Measurements from ENCODE around the gene DGKH. TPM values are rescaled to one million over a fixed set of nuclear protein-coding genes. Genes with fewer than 3 reads are reported as not detected.
A peak's percentile ranks its signal among the peaks of the same experiment; 100 is the strongest.

Gene DGKH
- total RNA-seq, 3 donors from 2014 or later = 18.8 to 27.0 (median 26.3) TPM

DNA sequence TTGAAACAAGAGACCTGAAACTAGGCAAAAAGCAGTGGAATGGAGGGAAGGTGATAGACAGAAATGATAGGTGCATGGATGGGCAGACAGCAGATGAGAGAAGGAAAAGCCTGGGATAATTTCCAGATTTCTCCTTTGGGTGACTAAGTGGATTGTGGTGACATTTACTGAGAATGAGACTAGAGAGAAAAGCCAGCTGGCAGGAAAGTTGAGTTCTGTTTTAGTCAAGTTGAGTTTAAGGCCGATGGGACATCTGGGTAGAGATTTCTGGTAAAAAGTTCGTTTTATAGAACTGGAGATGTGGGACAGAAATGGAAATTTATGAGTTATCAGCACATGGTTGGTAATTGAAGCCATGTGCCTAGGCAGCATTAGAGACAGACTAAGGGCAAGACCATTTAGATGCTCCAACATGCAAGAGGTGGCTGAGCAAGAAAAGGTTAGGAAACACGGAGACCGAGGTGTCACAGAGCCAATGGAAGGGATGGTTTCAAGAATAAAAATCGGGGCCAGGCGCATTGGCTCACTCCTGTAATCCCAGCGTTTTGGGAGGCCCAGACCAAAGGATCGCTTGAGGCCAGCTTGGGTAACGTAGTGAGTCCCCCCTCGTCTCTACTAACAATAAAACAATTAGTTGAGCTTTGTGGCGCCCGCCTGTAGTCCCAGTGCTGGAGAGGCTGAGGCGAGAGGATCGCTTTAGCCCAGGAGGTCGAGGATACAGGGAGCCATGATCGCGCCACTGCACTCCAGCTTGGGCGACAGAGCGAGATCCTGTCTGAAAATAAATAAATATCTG is 9.6 kb upstream of the DGKH start:
- Histone ChIP-seq H3K36me3 (ENCODE audit: low read depth) (no peaks in the 10 kb centered on the region), H3K4me1 (ENCODE audit: low read depth) (peaks cover 10% of the 10 kb centered on the region), H3K4me3 (no peak overlapping the region), H3K9me3 (no peaks in the 10 kb centered on the region)
- TF ChIP-seq, protein P1, sequence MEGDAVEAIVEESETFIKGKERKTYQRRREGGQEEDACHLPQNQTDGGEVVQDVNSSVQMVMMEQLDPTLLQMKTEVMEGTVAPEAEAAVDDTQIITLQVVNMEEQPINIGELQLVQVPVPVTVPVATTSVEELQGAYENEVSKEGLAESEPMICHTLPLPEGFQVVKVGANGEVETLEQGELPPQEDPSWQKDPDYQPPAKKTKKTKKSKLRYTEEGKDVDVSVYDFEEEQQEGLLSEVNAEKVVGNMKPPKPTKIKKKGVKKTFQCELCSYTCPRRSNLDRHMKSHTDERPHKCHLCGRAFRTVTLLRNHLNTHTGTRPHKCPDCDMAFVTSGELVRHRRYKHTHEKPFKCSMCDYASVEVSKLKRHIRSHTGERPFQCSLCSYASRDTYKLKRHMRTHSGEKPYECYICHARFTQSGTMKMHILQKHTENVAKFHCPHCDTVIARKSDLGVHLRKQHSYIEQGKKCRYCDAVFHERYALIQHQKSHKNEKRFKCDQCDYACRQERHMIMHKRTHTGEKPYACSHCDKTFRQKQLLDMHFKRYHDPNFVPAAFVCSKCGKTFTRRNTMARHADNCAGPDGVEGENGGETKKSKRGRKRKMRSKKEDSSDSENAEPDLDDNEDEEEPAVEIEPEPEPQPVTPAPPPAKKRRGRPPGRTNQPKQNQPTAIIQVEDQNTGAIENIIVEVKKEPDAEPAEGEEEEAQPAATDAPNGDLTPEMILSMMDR (IDR thresholded peaks at IDR 0.05) = no peak
- ATAC-seq = no peak
- intact Hi-C loops (cut with DNase I, micrococcal nuclease) = no loop called here
- DNase-seq = peak in 1 of 3 donors; percentile 50

DNA sequence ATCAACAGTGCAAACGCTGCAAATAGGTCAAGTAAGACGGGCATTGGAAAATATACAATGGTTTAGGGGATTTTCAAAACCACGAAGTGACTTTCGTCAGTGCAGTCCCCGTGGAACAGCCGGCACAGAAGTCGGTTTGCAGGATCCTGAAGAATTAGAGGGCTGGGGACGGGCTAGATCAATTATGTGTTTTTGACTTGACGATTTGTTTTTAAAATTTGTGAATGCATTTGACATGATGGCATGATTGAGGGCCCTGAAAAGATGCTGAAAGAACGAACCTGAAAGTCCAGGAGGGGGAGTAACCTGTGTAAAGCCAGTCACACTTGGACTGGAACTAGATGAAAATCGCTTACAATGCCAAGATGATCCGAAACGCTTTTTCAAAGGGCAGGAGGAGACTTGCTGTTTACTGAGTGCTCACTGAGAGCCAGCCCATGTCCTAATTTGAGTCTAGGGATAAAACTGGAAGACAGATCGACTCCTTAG is 8.9 kb upstream of the DGKH start:
- H3K4me1 ChIP-seq (ENCODE audit: low read depth) = peaks cover 10% of the 10 kb centered on the region
- ATAC-seq (peak; percentile 23), DNase-seq (no peak)
- H3K9me3 ChIP-seq = no peaks in the 10 kb centered on the region
- peak overlapping the region; percentile 78 for H3K4me3 ChIP-seq
- no peaks in the 10 kb centered on the region for H3K36me3 ChIP-seq (ENCODE audit: low read depth)
- intact Hi-C loops (cut with DNase I, micrococcal nuclease) = no loop called here
- TF ChIP-seq, protein P1 (IDR thresholded peaks at IDR 0.05) = no peak

DNA sequence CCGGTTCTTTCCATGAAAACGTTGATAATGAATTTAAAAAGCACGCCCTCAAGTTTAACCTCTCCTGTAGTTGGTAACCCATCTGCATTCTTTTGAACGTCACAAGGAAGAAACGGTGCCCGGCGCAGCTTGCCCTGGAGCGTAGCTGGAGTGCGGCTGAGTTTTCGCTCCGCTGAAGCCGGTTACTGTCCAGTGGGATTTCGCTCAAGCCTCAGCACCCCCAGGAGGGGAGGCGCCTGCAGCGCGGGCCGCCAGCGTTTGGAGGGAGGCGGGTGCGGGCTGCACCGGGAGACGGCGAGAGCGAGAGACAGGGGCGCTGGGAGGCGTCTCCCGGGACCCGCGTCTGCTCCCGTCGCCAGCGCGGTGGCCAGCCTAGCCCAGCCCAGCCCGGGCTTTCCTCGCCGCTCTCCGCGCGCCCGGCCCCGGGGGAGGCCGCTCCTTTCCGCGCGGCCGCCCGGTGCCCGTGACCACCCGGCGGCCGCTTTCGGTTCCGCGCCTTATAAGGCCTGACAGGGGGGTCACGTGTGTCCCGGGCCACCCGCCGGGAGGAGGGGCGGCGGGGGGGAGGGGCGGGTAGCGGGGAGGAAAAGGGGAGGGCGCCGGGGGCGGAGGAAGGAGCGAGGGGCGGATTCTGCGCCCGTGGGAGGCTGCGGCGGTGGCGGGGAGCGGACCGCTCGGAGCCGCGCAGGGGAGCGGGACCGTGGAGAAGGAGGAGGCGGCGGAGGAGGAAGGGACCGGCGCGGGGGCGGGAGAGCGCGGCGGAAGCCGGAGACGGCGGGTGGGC is 8.3 kb upstream of the DGKH start:
- Histone ChIP-seq H3K4me3 (peak overlapping the region; percentile 78), H3K9me3 (no peaks in the 10 kb centered on the region), H3K36me3 (ENCODE audit: low read depth) (no peaks in the 10 kb centered on the region), H3K4me1 (ENCODE audit: low read depth) (peaks cover 10% of the 10 kb centered on the region)
- intact Hi-C loops (cut with DNase I, micrococcal nuclease) = no loop called here
- TF ChIP-seq, protein P1 (IDR thresholded peaks at IDR 0.05) = no peak
- DNase-seq (peak; percentile 93 to 96 (median 94)), ATAC-seq (peak; percentile 90)

DNA sequence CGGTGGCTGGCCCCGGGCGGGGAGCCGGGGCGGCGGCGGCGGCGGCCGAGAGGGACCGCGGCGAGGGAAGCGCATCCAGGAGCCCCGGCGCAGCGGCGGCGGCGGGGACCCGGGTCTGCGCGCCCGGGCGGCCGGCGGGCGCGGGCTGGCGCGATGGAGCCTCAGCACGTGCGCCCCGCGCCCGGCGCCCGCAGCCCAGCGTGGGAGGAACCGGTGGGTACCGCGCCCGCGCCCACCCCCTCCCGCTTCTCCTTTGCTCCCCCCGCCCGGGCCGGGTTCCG is 7.8 kb upstream of the DGKH start:
- peaks cover 10% of the 10 kb centered on the region for H3K4me1 ChIP-seq (ENCODE audit: low read depth)
- no peak for DNase-seq
- intact Hi-C loops (cut with DNase I, micrococcal nuclease) = no loop called here
- H3K4me3 ChIP-seq = peak overlapping the region; percentile 78
- TF ChIP-seq, protein P1 (IDR thresholded peaks at IDR 0.05) = no peak
- H3K36me3 ChIP-seq (ENCODE audit: low read depth) = no peaks in the 10 kb centered on the region
- ATAC-seq = no peak
- no peaks in the 10 kb centered on the region for H3K9me3 ChIP-seq

DNA sequence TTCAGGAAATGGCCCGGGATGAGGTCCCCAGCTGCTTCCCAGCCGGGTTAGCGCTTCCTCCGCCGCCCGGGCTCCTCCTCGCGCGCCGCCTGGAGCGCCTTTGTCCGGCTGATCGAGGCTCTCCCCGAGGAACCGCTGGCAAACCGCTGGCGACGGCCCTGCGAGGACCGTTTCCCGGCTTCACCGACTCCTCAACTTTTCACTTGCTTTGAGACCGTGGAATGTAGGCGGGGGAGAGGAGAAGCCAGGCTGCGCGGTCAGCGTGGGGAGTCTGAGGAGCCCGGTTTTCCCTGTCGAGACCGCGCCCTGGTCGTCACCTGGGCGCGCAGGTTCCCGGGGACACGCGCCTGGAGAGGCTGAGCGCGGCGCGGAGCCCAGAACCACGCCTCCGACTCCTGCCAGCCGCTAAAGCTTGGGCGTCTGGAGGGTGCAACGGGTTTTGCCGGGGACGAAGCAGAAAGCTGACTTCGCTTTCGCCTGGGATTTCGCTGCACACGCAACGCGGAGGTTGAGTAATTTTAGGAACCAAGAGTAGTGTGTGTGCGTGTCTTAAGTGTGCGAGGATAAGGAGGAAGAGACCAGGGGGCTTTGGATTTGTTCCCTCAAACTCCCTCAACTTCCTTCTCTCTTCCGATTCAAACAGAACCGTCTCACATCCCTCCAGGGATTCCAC is 7.3 kb upstream of the DGKH start:
- H3K36me3 ChIP-seq (ENCODE audit: low read depth) = no peaks in the 10 kb centered on the region

More for the DNA sequence above, 7.3 kb upstream of the DGKH start:
- peak; percentile 73 for ATAC-seq
- Histone ChIP-seq H3K9me3 (no peaks in the 10 kb centered on the region), H3K4me1 (ENCODE audit: low read depth) (peaks cover 10% of the 10 kb centered on the region), H3K4me3 (peak overlapping the region; percentile 78)
- intact Hi-C loops (cut with DNase I, micrococcal nuclease) = no loop called here
- TF ChIP-seq, protein P1 (IDR thresholded peaks at IDR 0.05) = no peak
- DNase-seq = peak; percentile 68 to 83 (median 80)
